WI38 (cell line): ENCODE data around the gene USP51.
A peak's percentile ranks its signal among the peaks of the same experiment; 100 is the strongest.
"Not testable (repeated sequence)": the region's sequence is repeated elsewhere in the genome, so short reads cannot be mapped to it uniquely, and the experiment has no call there.

Experiments used
- H3K4me3 ChIP-seq: 2 replicates; pipeline ENCODE4 v1.5.1; 2011; ENCODE audit warnings: low read depth, mild to moderate bottlenecking, control low read depth, low read length
- CTCF ChIP-seq: IDR thresholded peaks from 2 replicates; pipeline ENCODE4 v1.5.1; 2012; ENCODE audit warnings: low read depth, mild to moderate bottlenecking, control low read depth, low read length

The USP51 gene

GRCh38 chrX:55451141-55451540 is 38.5 kb downstream of the USP51 start:
- peak overlapping the region; percentile 70 for H3K4me3 ChIP-seq
- no peak for TF ChIP-seq CTCF

- no peak for TF ChIP-seq CTCF
Observed at GRCh38 chrX:55450259-55450658, 39.4 kb downstream of the USP51 start.

GRCh38 chrX:55443468-55443867 is 46.2 kb downstream of the USP51 start:
- not testable (repeated sequence) for H3K4me3 ChIP-seq

More at GRCh38 chrX:55450259-55450658, 39.4 kb downstream of the USP51 start:
- no peak overlapping the region for H3K4me3 ChIP-seq
